Gastrocnemius medialis (tissue), 4 donors: ENCODE results near the gene APOLD1. TPM values are rescaled to one million over a fixed set of nuclear protein-coding genes. Genes with fewer than 3 reads are reported as not detected.

ENCODE experiments used
- ATAC-seq, 2 donors: fragments of 150-250 bp; one replicate each; pipeline ENCODE4 v1.9.1; 2016
- DNase-seq, 2 donors: peaks; one replicate each; pipeline ENCODE4 v3.0.0-alpha.2; 2019
- H3K27ac ChIP-seq, 4 donors: fragments of 200-600 bp; sonication (generic); 1 replicate in 1 of 4; 2 replicates in 3 of 4; pipeline ENCODE4 v1.5.1; 2016 to 2018; ENCODE audit warnings: mild to moderate bottlenecking in 2 of 4, moderate library complexity in 1 of 4
- H3K27me3 ChIP-seq, 3 donors: fragments of 200-600 bp; sonication (generic) in 2 of 3; 1 replicate in 1 of 3; 2 replicates in 2 of 3; pipeline versions ENCODE4 v1.5.1 to v1.6.0; 2016 to 2019; ENCODE audit warnings: mild to moderate bottlenecking in 1 of 3, moderate library complexity in 1 of 3
- H3K36me3 ChIP-seq, 2 donors: fragments of 200-600 bp; sonication (generic) in 1 of 2; one replicate each; pipeline ENCODE4 v1.5.1; 2017 to 2018
- H3K4me1 ChIP-seq, 2 donors: fragments of 200-600 bp; sonication (generic) in 1 of 2; one replicate each; pipeline ENCODE4 v1.5.1; 2016 to 2017; ENCODE audit warnings: mild to moderate bottlenecking in 2 of 2
- H3K4me3 ChIP-seq, 4 donors: fragments of 200-600 bp; sonication (generic) in 3 of 4; 1 replicate in 1 of 4; 2 replicates in 3 of 4; pipeline ENCODE4 v1.5.1; 2016 to 2019; ENCODE audit warnings: mild to moderate bottlenecking in 2 of 4
- H3K9me3 ChIP-seq, 3 donors: fragments of 200-600 bp; sonication (generic) in 2 of 3; 1 replicate in 1 of 3; 2 replicates in 2 of 3; pipeline ENCODE4 v1.5.1; 2016 to 2019
- CTCF ChIP-seq, 5 experiments: fragments of 450-650 bp in 3 of 5; fragments of 200-600 bp in 2 of 5; sonication (generic) in 2 of 5; IDR thresholded peaks in 4 of 5; conservative IDR thresholded peaks in 1 of 5; 1 replicate in 4 of 5; 2 replicates in 1 of 5; pipeline ENCODE4 v1.5.1; 2016 to 2019; ENCODE audit warnings: antibody characterized with exemption in 5 of 5, mild to moderate bottlenecking in 3 of 5, moderate library complexity in 3 of 5
- POLR2A ChIP-seq, 2 donors: fragments of 450-650 bp; IDR thresholded peaks; one replicate each; pipeline ENCODE4 v1.6.1; 2017; ENCODE audit warnings: antibody characterized with exemption in 2 of 2, mild to moderate bottlenecking in 2 of 2, moderate library complexity in 2 of 2
- in situ Hi-C, 4 donors: fragments of 200-750 bp; cut with MboI; loops; one replicate each; pipeline versions ENCODE4 v1.15.0 to v1.8.0; 2017; ENCODE audit warnings: low sequenced_read_pairs in 4 of 4
- intact Hi-C: fragments of 100-400 bp; cut with DNase I; formaldehyde crosslinking; loops from one replicate; pipeline ENCODE4 v1.15.1; 2023; ENCODE audit warnings: low total_unique reads
- total RNA-seq, 4 donors: library from RNA; depleted of rRNA; stranded (reverse); fragments of >200 nt; gene quantifications; one replicate each; pipeline versions ENCODE4 v1.1.0 to v1.2.3, GENCODE V29; 2016

The APOLD1 gene
- total RNA-seq, 4 donors from 2014 or later: 25.8 to 73.7 (median 67.7) TPM

- Histone ChIP-seq H3K36me3 (no peaks in the 10 kb centered on the region), H3K27me3 (no peaks in the 10 kb centered on the region), H3K27ac (peak overlapping the region; percentile 87 to 94 (median 92)), H3K4me1 (peaks cover 18 to 38% of the 10 kb centered on the region in 2 donors), H3K4me3 (peak overlapping the region; percentile 70 to 87 (median 80)), H3K9me3 (no peaks in the 10 kb centered on the region)
- DNase-seq (no peak), ATAC-seq (no peak)
- in situ Hi-C loops: loop anchor here in 1 of 4 donors (25.0 kb wide), 1 partner anchor 199 kb away; no protein-coding TSS in a partner anchor
- TF ChIP-seq POLR2A (IDR thresholded peaks at IDR 0.05) (no peak), CTCF (IDR thresholded peaks at IDR 0.05 in 4 of 5, conservative IDR thresholded peaks at IDR 0.05 in 1 of 5) (no peak)
- intact Hi-C loops: loop anchor here (5.0 to 10.0 kb wide), 2 partner anchors 71 to 197 kb away; partner anchors contain the start of gene CDKN1B
Measured at GRCh38 chr12:12788131-12788530, 2.7 kb downstream of the APOLD1 start.

GRCh38 chr12:12788675-12789368 lies 3.4 kb downstream of the APOLD1 start:
- ATAC-seq (peak; percentile 21 to 54), DNase-seq (peak; percentile 35 to 59)
- Histone ChIP-seq H3K4me3 (peak overlapping the region in 3 of 4 donors; percentile 77 to 87 (median 84)), H3K9me3 (no peaks in the 10 kb centered on the region), H3K27ac (peak overlapping the region; percentile 87 to 94 (median 92)), H3K27me3 (no peaks in the 10 kb centered on the region), H3K4me1 (peaks cover 18 to 38% of the 10 kb centered on the region in 2 donors), H3K36me3 (no peaks in the 10 kb centered on the region)
- intact Hi-C loops (loop anchor here (5.0 to 10.0 kb wide), 2 partner anchors 72 to 196 kb away; partner anchors contain the start of gene CDKN1B), in situ Hi-C loops (loop anchor here in 1 of 4 donors (25.0 kb wide), 1 partner anchor 198 kb away; no protein-coding TSS in a partner anchor)
- TF ChIP-seq CTCF (IDR thresholded peaks at IDR 0.05 in 4 of 5, conservative IDR thresholded peaks at IDR 0.05 in 1 of 5): peak; percentile 66 to 89 (median 72)
- TF ChIP-seq POLR2A (IDR thresholded peaks at IDR 0.05): no peak

GRCh38 chr12:12790956-12791355 lies 5.5 kb downstream of the APOLD1 start:
- DNase-seq: no peak

GRCh38 chr12:12791756-12792369 lies 6.4 kb downstream of the APOLD1 start:
- in situ Hi-C loops (loop anchor here in 1 of 4 donors (25.0 kb wide), 1 partner anchor 195 kb away; no protein-coding TSS in a partner anchor), intact Hi-C loops (no loop called here)
- peak overlapping the region; percentile 4 to 89 (median 20) for H3K27ac ChIP-seq
- H3K27me3 ChIP-seq: no peaks in the 10 kb centered on the region
- H3K36me3 ChIP-seq: no peaks in the 10 kb centered on the region
- no peak for DNase-seq
- H3K4me3 ChIP-seq: peak overlapping the region; percentile 19 to 39 (median 32)
- no peak for TF ChIP-seq POLR2A (IDR thresholded peaks at IDR 0.05)
- no peak for TF ChIP-seq CTCF (IDR thresholded peaks at IDR 0.05 in 4 of 5, conservative IDR thresholded peaks at IDR 0.05 in 1 of 5)
- no peak for ATAC-seq
- peaks cover 18 to 30% of the 10 kb centered on the region in 2 donors for H3K4me1 ChIP-seq
- H3K9me3 ChIP-seq: no peaks in the 10 kb centered on the region

More at GRCh38 chr12:12790956-12791355, 5.5 kb downstream of the APOLD1 start:
- H3K27ac ChIP-seq: peak overlapping the region in 2 of 4 donors; percentile 4 to 89
- in situ Hi-C loops (loop anchor here in 1 of 4 donors (25.0 kb wide), 1 partner anchor 196 kb away; no protein-coding TSS in a partner anchor), intact Hi-C loops (no loop called here)
- H3K4me3 ChIP-seq: no peak overlapping the region
- TF ChIP-seq POLR2A (IDR thresholded peaks at IDR 0.05): no peak
- TF ChIP-seq CTCF (IDR thresholded peaks at IDR 0.05 in 4 of 5, conservative IDR thresholded peaks at IDR 0.05 in 1 of 5): no peak
- ATAC-seq: no peak
- no peaks in the 10 kb centered on the region for H3K36me3 ChIP-seq
- peaks cover 18 to 32% of the 10 kb centered on the region in 2 donors for H3K4me1 ChIP-seq
- no peaks in the 10 kb centered on the region for H3K9me3 ChIP-seq
- H3K27me3 ChIP-seq: no peaks in the 10 kb centered on the region
